DMS79 treated with DMSO at 0.1 percent for 48 hours (cell line): ENCODE measurements around the gene DPP8.
"Not testable (repeated sequence)": the region's sequence is repeated elsewhere in the genome, so short reads cannot be mapped to it uniquely, and the experiment has no call there.

Experiments
- DNase-seq: peaks from one replicate; lab custom pipeline; 2025; lab: John Stamatoyannopoulos, UW

The DPP8 gene

GRCh38 chr15:65402961-65403360 is 114.5 kb downstream of the DPP8 start:
- DNase-seq, result no peak

GRCh38 chr15:65401611-65402240 is 115.8 kb downstream of the DPP8 start:
- peak; percentile 94 for DNase-seq

- DNase-seq, result peak; percentile 94
Observed at GRCh38 chr15:65400760-65401610, 116.5 kb downstream of the DPP8 start.

GRCh38 chr15:65399997-65400396 is 117.5 kb downstream of the DPP8 start:
- DNase-seq, result no peak

GRCh38 chr15:65399001-65399706 is 118.3 kb downstream of the DPP8 start:
- no peak for DNase-seq

GRCh38 chr15:65398486-65398885 is 119.0 kb downstream of the DPP8 start:
- not testable (repeated sequence) for DNase-seq

- DNase-seq, result no peak
Observed at GRCh38 chr15:65396965-65397317, 120.5 kb downstream of the DPP8 start.

- no peak for DNase-seq
Observed at GRCh38 chr15:65396283-65396964, 121.1 kb downstream of the DPP8 start.

- no peak for DNase-seq
Observed at GRCh38 chr15:65395567-65396202, 121.8 kb downstream of the DPP8 start.

GRCh38 chr15:65394936-65395335 is 122.6 kb downstream of the DPP8 start:
- DNase-seq, result no peak

GRCh38 chr15:65394280-65394789 is 123.2 kb downstream of the DPP8 start:
- DNase-seq, result no peak

- no peak for DNase-seq
Observed at GRCh38 chr15:65393557-65393956, 123.9 kb downstream of the DPP8 start.

GRCh38 chr15:65393091-65393490 is 124.4 kb downstream of the DPP8 start:
- no peak for DNase-seq
